GM18873 (cell line): ENCODE measurements around the gene TNK2.

ENCODE experiments used
- ATAC-seq: cut with Tn5 transposase; IDR thresholded peaks from one replicate; pipeline ENCODE4 v1.9.1; 2021; ENCODE audit warnings: mild to moderate bottlenecking, moderate library complexity, moderate number of reproducible peaks; ENCODE audit not compliant: unreplicated experiment, low FRiP score

Gene TNK2

GRCh38 chr3:195886181-195887141 lies 21.9 kb downstream of the TNK2 start:
- no peak for ATAC-seq

GRCh38 chr3:195885036-195885891 lies 23.1 kb downstream of the TNK2 start:
- no peak for ATAC-seq

GRCh38 chr3:195884691-195885035 lies 23.7 kb downstream of the TNK2 start:
- no peak for ATAC-seq

GRCh38 chr3:195883801-195884200 lies 24.6 kb downstream of the TNK2 start:
- ATAC-seq, result no peak

GRCh38 chr3:195883160-195883559 lies 25.2 kb downstream of the TNK2 start:
- ATAC-seq, result no peak

GRCh38 chr3:195882002-195882441 lies 26.3 kb downstream of the TNK2 start:
- ATAC-seq, result no peak

GRCh38 chr3:195881276-195881988 lies 26.9 kb downstream of the TNK2 start:
- ATAC-seq, result no peak

GRCh38 chr3:195880037-195880431 lies 28.3 kb downstream of the TNK2 start:
- no peak for ATAC-seq

GRCh38 chr3:195879416-195880036 lies 28.8 kb downstream of the TNK2 start:
- ATAC-seq, result no peak

GRCh38 chr3:195878424-195879274 lies 29.7 kb downstream of the TNK2 start:
- ATAC-seq, result no peak

GRCh38 chr3:195877767-195878423 lies 30.5 kb downstream of the TNK2 start:
- ATAC-seq, result no peak

- no peak for ATAC-seq
These were observed 31.1 kb downstream of the TNK2 start for GRCh38 chr3:195877136-195877715.

- no peak for ATAC-seq
These were observed 31.9 kb downstream of the TNK2 start for GRCh38 chr3:195876297-195877064.

GRCh38 chr3:195875482-195876236 lies 32.7 kb downstream of the TNK2 start:
- ATAC-seq, result no peak

GRCh38 chr3:195873971-195874370 lies 34.4 kb downstream of the TNK2 start:
- ATAC-seq, result no peak

- no peak for ATAC-seq
These were observed 35.0 kb downstream of the TNK2 start for GRCh38 chr3:195873281-195873887.

- ATAC-seq, result no peak
These were observed 35.6 kb downstream of the TNK2 start for GRCh38 chr3:195872800-195873199.
